Astrocyte (in vitro differentiated cells and primary cell): Measurements from ENCODE around the gene UBALD1. TPM values are rescaled to one million over a fixed set of nuclear protein-coding genes. Genes with fewer than 3 reads are reported as not detected.
A peak's percentile ranks its signal among the peaks of the same experiment; 100 is the strongest.

ENCODE experiments used
- DNase-seq: peaks from one replicate; pipeline ENCODE4 v3.0.0-alpha.2; 2010; ENCODE audit warnings: low read depth
- FAIRE-seq: peaks from 2 replicates; lab custom pipeline; 2011; peaks lifted over from hg19 to GRCh38; lab: Jason Lieb, UNC
- H2AFZ ChIP-seq: 2 replicates; pipeline ENCODE4 v1.6.0; 2012; ENCODE audit warnings: low read depth, low read length, inconsistent platforms
- H3K27ac ChIP-seq: 2 replicates; pipeline ENCODE4 v1.5.1; 2011; ENCODE audit warnings: low read depth, low read length, inconsistent platforms
- H3K27me3 ChIP-seq: 2 replicates; pipeline ENCODE4 v1.6.0; 2011; ENCODE audit warnings: low read length, inconsistent platforms; ENCODE audit not compliant: insufficient read depth
- H3K36me3 ChIP-seq: 2 replicates; pipeline ENCODE4 v1.5.1; 2011; ENCODE audit warnings: low read length, inconsistent platforms; ENCODE audit not compliant: insufficient read depth
- H3K4me1 ChIP-seq: 2 replicates; pipeline ENCODE4 v1.5.1; 2011; ENCODE audit warnings: low read length, inconsistent platforms; ENCODE audit not compliant: insufficient read depth
- H3K4me2 ChIP-seq: 2 replicates; pipeline ENCODE4 v1.6.0; 2012; ENCODE audit warnings: low read length, inconsistent platforms
- H3K4me3 ChIP-seq: 2 replicates; pipeline ENCODE4 v1.5.1; 2011; ENCODE audit warnings: low read depth, mild to moderate bottlenecking, low read length, inconsistent platforms; ENCODE audit not compliant: insufficient read depth
- H3K79me2 ChIP-seq: 2 replicates; pipeline ENCODE4 v1.6.0; 2012; ENCODE audit warnings: mild to moderate bottlenecking, low read length, inconsistent platforms; ENCODE audit not compliant: insufficient read depth
- H3K9ac ChIP-seq: 2 replicates; pipeline ENCODE4 v1.6.0; 2012; ENCODE audit warnings: mild to moderate bottlenecking, low read length, inconsistent platforms
- H3K9me3 ChIP-seq: 2 replicates; pipeline ENCODE4 v1.5.1; 2012; ENCODE audit warnings: low read depth, mild to moderate bottlenecking, low read length, inconsistent platforms; ENCODE audit not compliant: insufficient read depth
- H4K20me1 ChIP-seq: 2 replicates; pipeline ENCODE4 v1.6.0; 2012; ENCODE audit warnings: low read length, inconsistent platforms; ENCODE audit not compliant: insufficient read depth
- H3K27ac Mint-ChIP-seq: one replicate; pipeline ENCODE4 v1.8.0; 2021; ENCODE audit warnings: mild to moderate bottlenecking, mixed read lengths; ENCODE audit not compliant: unreplicated experiment
- H3K27me3 Mint-ChIP-seq: one replicate; pipeline ENCODE4 v1.8.0; 2021; ENCODE audit warnings: low read depth, mixed read lengths; ENCODE audit not compliant: unreplicated experiment
- H3K36me3 Mint-ChIP-seq: one replicate; pipeline ENCODE4 v1.8.0; 2021; ENCODE audit warnings: low read depth, mixed read lengths; ENCODE audit not compliant: unreplicated experiment
- H3K4me1 Mint-ChIP-seq: one replicate; pipeline ENCODE4 v1.8.0; 2021; ENCODE audit warnings: low read depth, mixed read lengths; ENCODE audit not compliant: unreplicated experiment
- H3K4me3 Mint-ChIP-seq: one replicate; pipeline ENCODE4 v1.8.0; 2021; ENCODE audit warnings: mild to moderate bottlenecking, moderate library complexity, mixed read lengths; ENCODE audit not compliant: unreplicated experiment
- H3K9me3 Mint-ChIP-seq: one replicate; pipeline ENCODE4 v1.8.0; 2021; ENCODE audit warnings: mild to moderate bottlenecking, mixed read lengths; ENCODE audit not compliant: unreplicated experiment
- EZH2 ChIP-seq: IDR thresholded peaks from 2 replicates; pipeline ENCODE4 v1.6.1; 2012; ENCODE audit warnings: mild to moderate bottlenecking, low read length, inconsistent platforms; ENCODE audit not compliant: insufficient read depth
- total RNA-seq: library from RNA; stranded (reverse); gene quantifications from 2 replicates; pipeline ENCODE4 v1.2.1, GENCODE V29; 2021
- TF ChIP-seq, protein P1 (sequence below): IDR thresholded peaks from 2 replicates; pipeline ENCODE4 v1.5.1; 2011; ENCODE audit warnings: low read depth, mild to moderate bottlenecking, inconsistent platforms, low read length, moderate library complexity; ENCODE audit not compliant: insufficient read depth

UBALD1 gene
- total RNA-seq, 1 donor from 2014 or later = 53.0 TPM

DNA sequence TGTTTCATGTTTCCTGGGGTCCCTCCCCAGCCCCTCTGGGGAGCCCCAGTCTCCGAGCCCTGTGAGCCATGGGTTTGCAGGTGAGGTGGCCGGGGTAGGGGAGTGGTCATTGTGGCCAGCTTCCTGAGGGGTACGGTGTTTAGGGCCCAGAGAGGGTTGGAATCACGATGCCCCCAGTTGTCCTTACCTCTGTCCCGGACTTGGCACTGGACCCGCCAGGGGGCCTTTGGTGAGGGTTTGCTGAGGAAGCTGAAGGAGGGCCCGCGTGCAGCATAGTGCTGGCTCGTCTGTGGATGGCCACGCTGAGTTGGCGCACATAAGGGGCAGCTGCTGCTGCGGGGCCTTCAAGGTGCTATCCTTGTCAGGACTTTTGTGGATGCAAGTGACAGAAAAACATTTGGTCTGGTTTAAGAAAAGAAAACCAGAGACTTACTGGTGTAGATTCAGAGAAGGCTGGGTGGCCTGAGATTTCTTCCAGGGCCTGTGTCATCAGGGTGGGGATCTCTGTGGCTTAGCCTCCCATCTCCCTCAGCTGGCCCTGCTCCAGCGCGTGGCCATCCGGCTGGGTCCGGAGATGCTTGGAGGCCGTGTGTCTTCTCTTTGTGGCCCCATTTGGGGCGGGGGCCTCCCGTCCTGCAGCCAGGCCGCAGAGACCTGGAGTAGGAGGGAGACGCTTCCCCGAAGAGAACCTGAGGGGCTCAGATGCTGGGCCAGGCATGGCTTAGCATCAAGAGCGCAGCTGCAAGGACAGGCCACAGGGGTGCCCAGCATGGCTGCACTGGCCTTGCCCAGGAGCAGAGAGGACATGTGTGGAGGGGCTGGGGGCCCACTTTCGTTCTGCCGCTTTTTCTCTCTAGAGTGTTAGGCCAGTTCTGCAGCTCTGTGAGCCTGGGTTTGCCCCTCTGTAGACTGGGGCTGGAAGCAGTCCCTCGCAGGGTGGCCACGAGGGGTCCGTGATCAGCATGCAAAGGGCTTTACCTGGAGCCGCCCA, 45.0 kb upstream of the UBALD1 start:
- H3K27me3 Mint-ChIP-seq = no peaks in the 10 kb centered on the region
- peaks cover 72% of the 10 kb centered on the region for H4K20me1 ChIP-seq
- FAIRE-seq = no peak

DNA sequence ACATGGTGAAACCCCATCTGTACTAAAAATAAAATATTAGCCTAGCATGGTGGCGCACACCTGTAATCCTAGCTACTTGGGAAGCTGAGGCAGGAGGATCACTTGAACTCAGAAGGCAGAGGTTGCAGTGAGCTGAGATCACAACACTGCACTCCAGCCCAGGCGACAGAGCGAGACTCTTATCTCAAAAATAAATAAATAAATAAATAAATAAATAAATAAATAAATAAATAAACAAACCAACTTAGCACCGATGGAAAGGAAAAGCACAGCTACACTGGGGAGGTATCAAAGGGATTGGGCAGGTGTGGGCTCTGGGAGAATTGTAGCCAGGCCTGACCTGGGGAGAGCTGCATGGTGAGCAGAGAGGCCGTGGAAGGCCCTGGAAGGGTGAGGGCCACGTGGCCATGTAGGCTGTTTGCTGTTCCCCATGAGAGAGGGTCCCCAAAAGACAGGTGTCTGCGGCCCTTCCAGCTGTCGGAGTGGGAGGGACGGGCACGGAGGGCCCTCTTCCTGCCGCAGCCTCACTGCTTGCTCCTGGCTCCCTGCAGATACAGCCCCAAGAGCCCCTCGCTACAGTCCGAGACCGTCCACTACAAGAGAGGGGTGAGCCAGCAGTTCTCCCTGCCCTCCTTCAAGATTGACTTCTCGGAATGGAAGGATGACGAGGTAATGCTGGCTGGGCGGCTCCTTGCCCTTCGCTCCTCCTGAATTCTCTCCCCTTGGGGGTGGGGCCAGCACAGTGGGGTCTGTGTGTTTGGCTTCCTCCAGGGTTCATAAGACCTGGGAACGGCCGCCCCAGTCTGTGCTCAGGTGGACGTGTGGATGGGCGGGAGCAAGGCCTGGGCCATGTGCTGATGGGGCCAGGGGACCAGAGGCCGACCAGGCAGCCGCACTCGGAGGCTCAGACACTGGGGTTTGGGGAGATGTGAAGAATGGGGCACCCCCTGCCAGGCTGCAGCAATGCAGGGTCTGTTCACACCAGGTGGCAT, 42.3 kb upstream of the UBALD1 start:
- Mint-ChIP-seq H3K27me3 (no peaks in the 10 kb centered on the region), H3K36me3 (peaks cover 8% of the 10 kb centered on the region), H3K9me3 (no peaks in the 10 kb centered on the region), H3K4me1 (peaks cover 4% of the 10 kb centered on the region), H3K4me3 (no peak overlapping the region), H3K27ac (no peak overlapping the region)
- Histone ChIP-seq H3K27ac (no peak overlapping the region), H3K4me2 (no peak overlapping the region), H3K4me1 (peaks cover 25% of the 10 kb centered on the region), H3K27me3 (no peaks in the 10 kb centered on the region), H3K36me3 (peaks cover 6% of the 10 kb centered on the region), H3K4me3 (no peak overlapping the region), H3K9me3 (no peaks in the 10 kb centered on the region), H4K20me1 (peaks cover 63% of the 10 kb centered on the region), H3K79me2 (peaks cover 17% of the 10 kb centered on the region), H3K9ac (no peak overlapping the region), H2AFZ (no peak overlapping the region)
- TF ChIP-seq, protein P1, sequence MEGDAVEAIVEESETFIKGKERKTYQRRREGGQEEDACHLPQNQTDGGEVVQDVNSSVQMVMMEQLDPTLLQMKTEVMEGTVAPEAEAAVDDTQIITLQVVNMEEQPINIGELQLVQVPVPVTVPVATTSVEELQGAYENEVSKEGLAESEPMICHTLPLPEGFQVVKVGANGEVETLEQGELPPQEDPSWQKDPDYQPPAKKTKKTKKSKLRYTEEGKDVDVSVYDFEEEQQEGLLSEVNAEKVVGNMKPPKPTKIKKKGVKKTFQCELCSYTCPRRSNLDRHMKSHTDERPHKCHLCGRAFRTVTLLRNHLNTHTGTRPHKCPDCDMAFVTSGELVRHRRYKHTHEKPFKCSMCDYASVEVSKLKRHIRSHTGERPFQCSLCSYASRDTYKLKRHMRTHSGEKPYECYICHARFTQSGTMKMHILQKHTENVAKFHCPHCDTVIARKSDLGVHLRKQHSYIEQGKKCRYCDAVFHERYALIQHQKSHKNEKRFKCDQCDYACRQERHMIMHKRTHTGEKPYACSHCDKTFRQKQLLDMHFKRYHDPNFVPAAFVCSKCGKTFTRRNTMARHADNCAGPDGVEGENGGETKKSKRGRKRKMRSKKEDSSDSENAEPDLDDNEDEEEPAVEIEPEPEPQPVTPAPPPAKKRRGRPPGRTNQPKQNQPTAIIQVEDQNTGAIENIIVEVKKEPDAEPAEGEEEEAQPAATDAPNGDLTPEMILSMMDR = no peak
- TF ChIP-seq EZH2 = no peak
- FAIRE-seq = no peak
- DNase-seq = no peak

More for the DNA sequence above, 45.0 kb upstream of the UBALD1 start:
- no peak overlapping the region for H3K4me3 Mint-ChIP-seq
- Histone ChIP-seq H3K9ac (peak overlapping the region; percentile 5), H3K4me2 (peak overlapping the region; percentile 55), H3K27me3 (no peaks in the 10 kb centered on the region), H3K4me1 (peaks cover 33% of the 10 kb centered on the region), H3K27ac (no peak overlapping the region), H3K9me3 (no peaks in the 10 kb centered on the region), H2AFZ (no peak overlapping the region), H3K4me3 (no peak overlapping the region), H3K79me2 (peaks cover 32% of the 10 kb centered on the region), H3K36me3 (peaks cover 2% of the 10 kb centered on the region)
- peaks cover 18% of the 10 kb centered on the region for H3K4me1 Mint-ChIP-seq
- H3K27ac Mint-ChIP-seq = no peak overlapping the region
- peaks cover 13% of the 10 kb centered on the region for H3K36me3 Mint-ChIP-seq
- H3K9me3 Mint-ChIP-seq = no peaks in the 10 kb centered on the region
- no peak for TF ChIP-seq EZH2
- TF ChIP-seq, protein P1 = no peak
- no peak for DNase-seq
